Stimulated activated CD8-positive, alpha-beta memory T cell treated with anti-CD3 and anti-CD28 coated beads, Interleukin-12 subunit alpha, Interleukin-12 subunit beta, amount 100 ng/mL, for 24 hours (primary cell): ENCODE measurements around the gene FHIT.

Source experiments
- DNase-seq: peaks from one replicate; pipeline ENCODE4 v3.0.0-alpha.2; 2020; ENCODE audit errors: extremely low read depth

FHIT gene

GRCh38 chr3:60765776-60766175 lies 485.5 kb downstream of the FHIT start:
- no peak for DNase-seq

DNA sequence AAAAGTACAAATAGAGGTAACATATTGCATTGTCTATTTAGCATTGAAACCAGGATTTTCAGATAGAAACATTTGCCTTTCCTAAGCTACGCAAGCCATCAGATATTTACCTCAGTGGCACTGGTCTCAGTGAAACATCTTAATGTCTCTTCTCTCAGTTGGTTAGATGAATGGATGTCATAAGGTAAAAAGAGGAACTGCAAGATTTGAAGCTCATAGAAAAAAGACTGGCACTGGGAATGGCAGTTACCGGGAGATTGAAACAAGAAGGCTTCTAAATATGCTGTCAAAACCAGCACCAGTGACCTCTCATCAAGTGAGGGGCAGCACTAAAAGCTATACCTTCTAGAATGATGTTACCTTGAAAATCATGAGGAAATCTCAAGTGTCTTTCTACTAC lies 486.4 kb downstream of the FHIT start:
- DNase-seq, result no peak

DNA sequence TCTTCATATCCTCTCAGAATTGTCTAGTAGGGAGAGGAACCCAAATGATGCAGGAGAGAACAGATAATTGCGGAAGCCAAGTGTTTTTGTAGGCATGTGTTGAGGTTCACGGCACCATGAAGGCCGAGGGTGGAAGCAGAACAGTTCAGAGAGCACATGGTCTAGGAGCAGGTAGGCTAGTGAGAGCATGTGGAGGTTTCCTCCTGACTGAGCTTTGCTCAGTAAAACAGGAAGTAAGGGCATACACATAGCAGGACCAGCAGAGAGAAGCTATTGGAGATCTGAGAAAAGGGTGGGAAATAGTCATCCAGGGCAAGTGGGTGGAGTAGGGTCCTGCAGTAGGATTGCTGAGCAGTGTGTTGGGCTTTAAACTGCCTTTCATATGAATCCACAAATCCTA lies 491.1 kb downstream of the FHIT start:
- DNase-seq, result no peak

- DNase-seq, result no peak
Measured at GRCh38 chr3:60759439-60759838, 491.8 kb downstream of the FHIT start.

- no peak for DNase-seq
Measured at GRCh38 chr3:60758831-60759230, 492.4 kb downstream of the FHIT start.

DNA sequence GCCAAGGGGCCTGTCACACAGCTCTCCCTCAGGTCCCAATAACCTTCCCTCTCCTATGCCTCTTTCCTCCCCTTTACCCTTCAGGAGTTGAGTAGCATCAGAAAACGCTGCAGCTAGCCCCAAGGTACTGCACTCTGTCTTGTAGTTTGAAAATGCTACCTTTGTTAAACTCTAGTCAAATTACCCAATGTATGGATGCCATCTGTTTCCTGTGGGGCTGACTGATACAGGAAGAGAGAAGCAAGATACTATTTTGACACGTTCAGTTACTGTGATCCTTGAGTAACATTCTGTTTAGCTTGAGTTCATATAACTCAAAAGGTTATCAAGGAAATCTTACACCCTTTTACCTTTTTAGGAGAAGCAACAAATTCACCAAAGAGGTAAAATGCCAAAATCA lies 493.1 kb downstream of the FHIT start:
- no peak for DNase-seq

GRCh38 chr3:60757724-60758123 lies 493.5 kb downstream of the FHIT start:
- DNase-seq, result no peak

DNA sequence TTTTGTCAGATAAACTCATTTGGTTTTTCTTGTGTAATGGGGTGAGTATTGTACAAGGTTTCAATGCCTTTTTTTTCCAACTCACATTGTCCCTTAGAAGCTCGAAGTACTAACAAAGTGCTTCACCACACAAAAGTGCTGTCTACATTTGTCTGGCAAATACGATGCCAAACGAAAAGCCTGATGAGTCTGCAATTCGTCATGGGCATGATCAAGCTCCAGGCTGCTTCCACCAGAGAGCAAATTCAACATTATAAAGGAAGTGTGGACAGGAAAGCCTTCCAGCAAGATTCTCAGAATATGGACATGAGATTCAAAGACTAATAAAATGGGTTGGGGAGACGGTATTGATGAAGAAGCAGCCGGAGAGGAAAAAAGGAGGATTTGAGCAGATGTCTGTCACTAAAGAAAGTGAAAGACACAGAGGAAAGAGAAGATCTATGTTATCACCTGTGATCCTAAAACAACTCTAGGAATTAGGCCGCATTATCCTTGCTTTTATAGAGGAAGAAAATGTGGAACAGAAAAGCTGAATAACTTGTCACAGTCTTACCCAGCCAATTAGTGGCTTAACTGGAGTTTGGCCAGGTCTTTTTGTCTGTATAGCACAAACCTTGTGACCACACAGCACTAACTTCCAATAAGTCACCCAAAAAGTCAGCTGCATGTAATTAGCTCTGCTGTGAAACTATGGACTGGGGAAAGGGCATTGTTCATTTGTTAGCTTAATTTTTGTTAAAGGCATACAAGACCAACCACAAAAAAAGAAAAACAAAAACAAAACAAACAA lies 494.8 kb downstream of the FHIT start:
- DNase-seq, result no peak

DNA sequence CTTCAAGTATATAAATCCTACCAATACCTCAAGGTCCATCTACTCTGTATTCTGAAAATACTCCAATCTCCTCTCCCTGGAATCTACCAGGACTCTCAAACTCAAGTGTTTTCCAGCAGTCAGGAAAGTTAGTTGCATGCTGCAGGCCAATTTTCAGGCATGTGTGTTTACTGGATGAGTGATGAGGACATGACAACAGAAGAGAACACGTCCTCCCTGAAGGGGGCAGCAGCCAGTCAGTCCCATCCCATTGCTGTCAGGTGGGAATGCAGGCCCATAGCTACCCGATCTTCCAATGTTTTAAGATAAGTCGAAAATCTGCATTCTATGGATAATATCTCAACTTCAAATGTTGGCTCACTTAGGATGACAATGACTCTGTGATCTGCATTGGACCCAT lies 496.2 kb downstream of the FHIT start:
- no peak for DNase-seq

DNA sequence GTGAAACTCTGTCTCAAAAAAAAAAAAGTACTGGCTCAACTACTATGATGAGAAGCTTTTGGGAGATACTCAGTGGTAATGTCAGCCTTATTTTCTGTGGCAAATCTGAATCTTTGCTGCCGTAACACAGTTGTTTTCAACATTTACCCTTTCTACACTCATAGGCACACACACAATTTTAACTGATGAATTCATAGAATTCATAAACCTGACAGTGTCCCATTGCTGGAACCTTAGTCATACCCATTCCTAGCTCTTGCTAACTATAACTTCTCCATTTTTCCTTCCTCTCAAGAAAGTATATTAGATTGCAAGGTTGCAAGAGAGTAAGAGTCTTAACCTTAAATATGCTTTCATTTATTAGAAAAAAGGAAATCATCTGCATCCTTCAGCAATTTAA lies 496.6 kb downstream of the FHIT start:
- DNase-seq, result no peak

DNA sequence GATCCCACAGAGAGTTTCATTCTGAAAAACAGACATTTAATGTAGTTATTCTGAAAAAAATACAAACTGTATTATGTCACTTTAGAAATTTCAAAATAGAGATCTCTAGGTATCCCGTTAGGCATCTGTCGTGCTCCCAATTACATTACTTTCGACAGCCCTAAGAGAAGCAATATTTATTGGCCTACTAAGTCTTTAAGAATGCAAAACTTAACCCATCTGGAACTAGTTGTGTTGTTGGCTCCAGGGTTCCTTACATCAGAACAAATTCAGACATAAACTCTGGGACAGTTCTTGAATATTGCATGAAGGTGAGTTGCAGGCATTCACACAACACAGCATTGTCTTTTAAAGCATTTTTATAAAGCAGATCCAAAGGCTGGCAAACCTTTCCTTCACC lies 498.4 kb downstream of the FHIT start:
- DNase-seq, result no peak

DNA sequence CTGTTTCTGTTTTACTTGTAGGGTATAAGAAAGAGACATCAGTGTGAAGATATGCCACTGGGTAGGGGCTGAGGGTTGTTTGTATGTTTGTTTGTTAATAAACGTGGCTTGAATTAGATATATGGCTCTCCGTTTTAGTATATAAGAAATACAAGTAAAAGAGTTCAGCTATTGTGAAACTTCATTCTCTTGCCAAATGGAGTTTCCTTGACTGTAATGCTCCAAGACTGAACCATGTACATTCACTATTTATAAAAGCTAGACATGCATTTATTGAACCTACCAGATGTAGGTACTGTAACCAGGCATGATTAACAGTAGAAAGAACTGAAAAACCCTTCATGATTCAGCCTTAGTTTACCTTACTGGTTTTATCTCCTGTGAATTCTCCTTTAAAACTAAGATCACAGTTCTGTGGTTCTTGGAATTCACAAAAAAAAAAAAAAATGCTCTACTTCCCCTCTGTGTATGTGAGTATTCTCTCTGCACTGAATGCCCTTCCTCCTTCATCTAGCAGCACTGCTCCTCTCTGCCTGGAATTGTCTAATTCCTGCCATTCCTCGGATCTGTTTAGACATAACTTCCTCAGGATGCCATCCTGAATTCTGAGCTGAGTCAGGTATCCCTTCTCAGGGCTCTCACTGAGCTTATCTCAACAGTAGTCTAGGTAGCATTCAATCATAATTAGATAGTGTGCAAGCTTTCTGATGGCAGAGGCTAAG lies 504.4 kb downstream of the FHIT start:
- no peak for DNase-seq

DNA sequence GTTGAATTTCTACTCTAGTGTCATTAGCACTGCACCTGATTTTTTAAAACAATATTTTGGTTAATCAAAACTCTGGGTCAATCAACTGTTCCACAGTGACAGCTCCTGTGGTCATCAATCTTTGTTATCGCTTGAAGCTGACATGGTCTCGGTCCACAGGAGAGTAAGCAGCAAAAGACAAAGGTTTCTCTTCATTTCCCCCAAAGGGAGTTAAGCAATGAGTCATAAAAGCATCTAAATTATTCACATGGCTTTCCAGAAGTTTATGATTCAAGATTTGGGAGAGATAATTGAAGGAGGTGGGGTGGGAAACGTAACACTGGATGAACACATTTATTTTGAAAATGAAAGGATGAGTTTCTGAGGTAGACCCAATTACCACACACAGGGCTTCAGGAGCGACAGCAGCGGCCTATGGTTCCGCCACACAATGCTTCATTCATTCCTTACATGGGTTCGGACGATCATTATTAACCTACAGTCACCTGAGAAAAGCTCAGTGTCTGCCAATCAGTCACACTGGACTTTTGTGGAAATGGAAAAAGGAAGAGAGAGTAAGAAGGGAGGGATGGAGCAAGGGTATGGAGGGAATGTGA lies 505.1 kb downstream of the FHIT start:
- no peak for DNase-seq

- DNase-seq, result no peak
Measured at GRCh38 chr3:60743631-60744164, 507.6 kb downstream of the FHIT start.

DNA sequence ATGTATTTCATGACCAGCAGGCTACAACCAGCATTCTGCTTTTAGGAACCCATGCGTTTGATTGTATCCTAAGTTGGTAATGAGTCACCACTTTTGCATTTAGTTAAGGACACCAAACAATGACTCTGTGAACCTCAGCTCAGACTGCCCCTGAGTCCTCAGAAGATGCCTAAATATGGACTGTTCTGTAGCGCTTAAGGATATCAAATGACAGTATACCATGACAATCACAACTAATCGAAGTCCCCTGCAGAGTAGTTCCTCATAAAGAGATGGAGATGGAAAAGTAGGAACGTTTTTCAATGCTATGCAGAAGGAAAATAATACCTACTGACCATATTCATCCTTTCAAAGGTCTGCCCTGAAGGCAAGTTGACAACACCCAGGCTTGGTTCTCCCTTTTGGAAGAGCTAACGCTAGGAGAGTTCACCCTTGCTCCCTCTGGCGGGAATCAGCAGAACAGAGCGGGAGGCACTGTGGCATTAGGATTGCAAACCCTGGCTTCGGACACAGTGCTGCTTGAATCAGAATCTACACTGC lies 508.6 kb downstream of the FHIT start:
- DNase-seq, result no peak

DNA sequence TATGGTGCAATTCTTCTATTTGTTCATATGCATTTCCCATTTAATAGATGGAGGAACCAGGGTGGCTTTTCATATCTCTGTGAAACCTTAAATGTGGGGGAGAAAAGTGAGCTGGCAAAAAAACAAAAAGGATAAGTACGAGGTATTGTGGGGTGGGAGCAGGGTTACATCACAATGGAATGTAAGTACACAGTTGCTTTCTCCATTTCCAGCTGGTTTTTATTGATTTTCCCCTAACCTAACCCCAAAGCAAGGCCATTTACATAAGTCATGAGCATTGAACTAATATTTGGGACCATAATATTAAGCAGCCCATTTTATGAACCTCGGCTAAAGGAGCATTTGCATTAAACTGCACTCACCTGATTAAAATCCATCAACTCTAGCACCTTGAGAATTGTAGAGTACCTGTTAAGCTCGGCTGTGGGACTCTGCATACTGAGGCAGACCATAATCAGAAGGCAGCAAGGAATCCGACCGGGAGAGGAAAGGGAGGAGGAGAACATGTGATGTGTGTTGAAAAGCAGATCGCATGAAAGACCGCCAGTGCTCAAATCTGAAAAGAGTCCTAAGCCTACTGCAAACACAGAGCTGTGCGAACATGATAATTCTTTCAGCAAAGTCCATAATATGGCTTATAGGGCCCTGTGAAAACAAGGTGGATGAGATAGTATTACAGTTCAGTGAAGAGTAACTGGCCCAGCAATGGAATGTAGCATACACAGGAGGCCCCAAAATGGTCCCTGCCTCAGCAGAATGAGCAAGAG lies 513.4 kb downstream of the FHIT start:
- no peak for DNase-seq

GRCh38 chr3:60730371-60730770 lies 520.9 kb downstream of the FHIT start:
- DNase-seq, result no peak

DNA sequence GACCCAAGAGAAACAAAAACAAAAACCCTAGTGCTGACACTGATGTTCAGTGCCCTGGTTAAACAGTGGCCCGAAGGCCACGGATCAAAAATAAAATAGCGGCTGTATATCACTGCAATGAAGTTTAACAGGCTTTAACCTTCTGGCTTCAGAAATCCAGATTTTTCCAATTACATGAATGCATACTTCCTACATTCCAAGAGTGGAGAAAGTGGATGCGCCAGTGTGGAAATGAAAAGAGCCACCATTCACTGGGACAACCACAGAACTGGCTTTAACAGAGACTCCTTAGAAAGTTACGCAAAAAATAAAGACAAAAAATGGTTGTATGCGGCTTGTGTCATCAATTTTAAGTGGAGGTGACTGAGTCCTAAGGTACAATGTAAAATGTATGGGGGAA lies 522.2 kb downstream of the FHIT start:
- no peak for DNase-seq

- no peak for DNase-seq
Measured at GRCh38 chr3:60728006-60728405, 523.2 kb downstream of the FHIT start.

GRCh38 chr3:60720736-60721135 lies 530.5 kb downstream of the FHIT start:
- no peak for DNase-seq

GRCh38 chr3:60716573-60716972 lies 534.7 kb downstream of the FHIT start:
- DNase-seq, result no peak
